OCI-LY1 (cell line): ENCODE measurements around the gene IER3.

Source experiments
- H2AFZ ChIP-seq: fragments of 200-600 bp; sonication (generic), shearing (Covaris generic); 2 replicates; pipeline ENCODE4 v1.6.0; 2014; ENCODE audit warnings: antibody characterized with exemption, mild to moderate bottlenecking, low read length
- H3F3A ChIP-seq: fragments of 200-600 bp; sonication (generic), shearing (Covaris generic); 2 replicates; pipeline ENCODE4 v1.6.0; 2014; ENCODE audit warnings: mild to moderate bottlenecking, antibody characterized with exemption, low read length, moderate library complexity; ENCODE audit not compliant: insufficient read depth
- H3K27ac ChIP-seq: fragments of 200-600 bp; sonication (generic); 2 replicates; pipeline ENCODE4 v1.5.1; 2014; ENCODE audit warnings: low read length, mixed run types, mild to moderate bottlenecking, low read depth; ENCODE audit not compliant: poor library complexity, severe bottlenecking
- H3K27me3 ChIP-seq: fragments of 200-600 bp; sonication (generic); 2 replicates; pipeline ENCODE4 v1.6.0; 2014; ENCODE audit warnings: antibody characterized with exemption, mild to moderate bottlenecking, low read length, moderate library complexity; ENCODE audit not compliant: insufficient read depth
- H3K36me3 ChIP-seq: fragments of 200-600 bp; sonication (generic); 2 replicates; pipeline ENCODE4 v1.6.1; 2014; ENCODE audit warnings: mild to moderate bottlenecking, antibody characterized with exemption, low read length, moderate library complexity, mixed read lengths; ENCODE audit not compliant: insufficient read depth
- H3K4me1 ChIP-seq: fragments of 200-600 bp; sonication (generic); 2 replicates; pipeline ENCODE4 v1.5.1; 2014; ENCODE audit warnings: mild to moderate bottlenecking, low read length, moderate library complexity; ENCODE audit not compliant: insufficient read depth, severe bottlenecking
- H3K4me2 ChIP-seq: fragments of 200-600 bp; sonication (generic), shearing (Covaris generic); 2 replicates; pipeline ENCODE4 v1.6.1; 2014; ENCODE audit warnings: low read length
- H3K4me3 ChIP-seq: fragments of 200-600 bp; sonication (generic); 2 replicates; pipeline ENCODE4 v1.5.1; 2014; ENCODE audit warnings: low read length, low read depth, mild to moderate bottlenecking, mixed read lengths; ENCODE audit not compliant: poor library complexity, severe bottlenecking
- H3K79me2 ChIP-seq: fragments of 200-600 bp; shearing (Covaris generic); 2 replicates; pipeline ENCODE4 v1.6.1; 2016; ENCODE audit warnings: mixed run types, low read length, mixed read lengths; ENCODE audit not compliant: insufficient read depth
- H3K9ac ChIP-seq: fragments of 200-600 bp; sonication (generic), shearing (Covaris generic); 2 replicates; pipeline ENCODE4 v1.6.1; 2014; ENCODE audit warnings: mild to moderate bottlenecking, low read length, mixed read lengths
- H3K9me2 ChIP-seq: fragments of 200-600 bp; sonication (generic), shearing (Covaris generic); 2 replicates; pipeline ENCODE4 v1.6.1; 2014; ENCODE audit warnings: low read depth, mild to moderate bottlenecking, low read length, mixed read lengths
- H3K9me3 ChIP-seq: fragments of 200-600 bp; shearing (Covaris generic); 2 replicates; pipeline ENCODE4 v1.6.1; 2014; ENCODE audit warnings: low read length, mixed read lengths
- H4K20me1 ChIP-seq: fragments of 200-600 bp; sonication (generic), shearing (Covaris generic); 2 replicates; pipeline ENCODE4 v1.6.0; 2016; ENCODE audit warnings: mild to moderate bottlenecking, low read length; ENCODE audit not compliant: insufficient read depth
- CTCF ChIP-seq: fragments of 200-600 bp; sonication (generic), shearing (Covaris generic); IDR thresholded peaks from 2 replicates; pipeline ENCODE4 v1.5.1; 2017; ENCODE audit warnings: mild to moderate bottlenecking, antibody characterized with exemption, low read length, moderate library complexity, mixed read lengths
- EZH2 ChIP-seq: fragments of 200-600 bp; sonication (generic), shearing (Covaris generic); IDR thresholded peaks from 2 replicates; pipeline ENCODE4 v1.8.0; 2017; ENCODE audit warnings: borderline replicate concordance, mixed run types, mild to moderate bottlenecking, antibody characterized with exemption, low read length, moderate library complexity, mixed read lengths

Gene IER3

DNA sequence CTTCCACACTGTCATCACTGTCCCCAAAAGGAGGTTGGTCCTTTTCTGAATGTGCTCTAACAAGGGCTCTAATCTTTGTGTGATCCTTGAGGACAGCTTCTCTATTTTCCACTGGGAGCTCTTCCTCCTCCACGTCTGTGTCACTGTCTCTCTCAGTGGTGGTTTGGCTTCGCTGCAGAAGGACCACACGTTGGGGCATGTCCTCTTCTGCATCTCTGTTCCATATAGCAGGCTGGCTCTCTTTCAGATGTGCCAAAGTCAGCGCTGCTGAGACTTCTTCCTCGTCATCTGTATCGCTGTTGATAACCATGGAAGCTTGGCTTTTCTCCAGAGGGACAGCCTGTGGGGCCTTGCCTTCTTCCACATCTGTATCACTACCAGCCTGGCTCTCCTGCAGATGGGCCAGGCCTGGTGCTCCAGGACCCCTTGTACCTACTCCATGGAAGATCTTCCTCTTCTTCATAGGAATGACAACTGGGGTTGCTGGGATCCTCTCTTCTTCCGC lies 31.9 kb downstream of the IER3 start:
- Histone ChIP-seq H3K4me2 (no peak overlapping the region), H3K4me3 (no peak overlapping the region)

GRCh38 chr6:30711758-30712380 lies 32.5 kb downstream of the IER3 start:
- no peak overlapping the region for H3K4me3 ChIP-seq
- H3K9me2 ChIP-seq: no peaks in the 10 kb centered on the region
- H3F3A ChIP-seq: no peaks in the 10 kb centered on the region
- peaks cover 17% of the 10 kb centered on the region for H3K4me1 ChIP-seq
- H2AFZ ChIP-seq: no peak overlapping the region
- H3K79me2 ChIP-seq: no peaks in the 10 kb centered on the region
- TF ChIP-seq CTCF: no peak
- no peak for TF ChIP-seq EZH2
- H3K27ac ChIP-seq: no peak overlapping the region
- H4K20me1 ChIP-seq: no peaks in the 10 kb centered on the region
- no peak overlapping the region for H3K9ac ChIP-seq
- H3K9me3 ChIP-seq: no peaks in the 10 kb centered on the region
- no peaks in the 10 kb centered on the region for H3K27me3 ChIP-seq
- peaks cover 84% of the 10 kb centered on the region for H3K36me3 ChIP-seq
- H3K4me2 ChIP-seq: no peak overlapping the region

More for the DNA sequence above, 31.9 kb downstream of the IER3 start:
- no peak overlapping the region for H3K9ac ChIP-seq
- H3K27me3 ChIP-seq: no peaks in the 10 kb centered on the region
- TF ChIP-seq EZH2 (no peak), CTCF (no peak)
- H2AFZ ChIP-seq: no peak overlapping the region
- H3K9me2 ChIP-seq: no peaks in the 10 kb centered on the region
- H3K36me3 ChIP-seq: peaks cover 78% of the 10 kb centered on the region
- H3K9me3 ChIP-seq: no peaks in the 10 kb centered on the region
- no peak overlapping the region for H3K27ac ChIP-seq
- H3K79me2 ChIP-seq: no peaks in the 10 kb centered on the region
- no peaks in the 10 kb centered on the region for H3F3A ChIP-seq
- H3K4me1 ChIP-seq: peaks cover 17% of the 10 kb centered on the region
- H4K20me1 ChIP-seq: no peaks in the 10 kb centered on the region

DNA sequence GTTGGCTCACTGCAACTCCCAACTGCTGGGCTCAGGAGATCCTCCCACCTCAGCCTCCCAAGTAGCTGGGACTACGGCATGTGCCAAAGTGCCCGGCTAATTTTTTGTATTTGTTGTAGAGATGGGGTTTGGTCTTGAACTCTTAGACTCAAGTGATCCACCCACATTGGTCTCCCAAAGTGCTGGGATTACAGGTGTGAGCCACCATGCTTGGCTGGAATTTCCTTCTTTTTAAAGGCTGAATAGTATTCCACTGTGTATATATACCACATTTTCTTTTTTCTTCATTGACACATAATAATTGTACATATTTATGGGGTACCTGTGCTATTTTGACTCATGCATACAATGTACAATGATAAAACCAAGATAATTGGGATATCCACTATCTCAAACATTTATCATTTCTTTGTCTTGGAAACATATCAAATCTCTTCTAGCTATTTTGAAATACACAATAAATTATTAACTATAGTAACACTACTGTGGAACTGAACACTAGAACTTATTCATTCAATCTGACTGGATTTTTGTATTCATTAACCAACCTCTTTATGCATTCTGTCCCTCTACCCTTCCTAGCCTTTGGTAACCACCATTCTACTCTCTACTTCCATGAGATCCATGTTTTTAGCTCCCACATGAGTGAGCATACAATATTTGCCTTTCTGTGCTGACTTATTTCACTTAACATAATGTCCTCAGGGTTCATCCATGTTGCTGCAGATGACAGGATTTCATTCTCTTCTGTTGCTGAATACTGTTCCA lies 35.1 kb downstream of the IER3 start:
- H2AFZ ChIP-seq: no peak overlapping the region
- no peaks in the 10 kb centered on the region for H3K4me1 ChIP-seq
- H3K4me3 ChIP-seq: no peak overlapping the region
- no peaks in the 10 kb centered on the region for H3K79me2 ChIP-seq
- no peaks in the 10 kb centered on the region for H3K9me3 ChIP-seq
- H4K20me1 ChIP-seq: no peaks in the 10 kb centered on the region
- H3K4me2 ChIP-seq: no peak overlapping the region
- no peak for TF ChIP-seq EZH2
- H3K9me2 ChIP-seq: no peaks in the 10 kb centered on the region
- no peaks in the 10 kb centered on the region for H3F3A ChIP-seq
- no peak overlapping the region for H3K9ac ChIP-seq
- no peak overlapping the region for H3K27ac ChIP-seq
- no peaks in the 10 kb centered on the region for H3K27me3 ChIP-seq
- peaks cover 92% of the 10 kb centered on the region for H3K36me3 ChIP-seq
